GM18520 (cell line): ENCODE data around the gene ADIPOR1.

Source experiments
- ATAC-seq: cut with Tn5 transposase; IDR thresholded peaks from one replicate; pipeline ENCODE4 v1.9.1; 2021; ENCODE audit not compliant: unreplicated experiment

ADIPOR1 gene

DNA sequence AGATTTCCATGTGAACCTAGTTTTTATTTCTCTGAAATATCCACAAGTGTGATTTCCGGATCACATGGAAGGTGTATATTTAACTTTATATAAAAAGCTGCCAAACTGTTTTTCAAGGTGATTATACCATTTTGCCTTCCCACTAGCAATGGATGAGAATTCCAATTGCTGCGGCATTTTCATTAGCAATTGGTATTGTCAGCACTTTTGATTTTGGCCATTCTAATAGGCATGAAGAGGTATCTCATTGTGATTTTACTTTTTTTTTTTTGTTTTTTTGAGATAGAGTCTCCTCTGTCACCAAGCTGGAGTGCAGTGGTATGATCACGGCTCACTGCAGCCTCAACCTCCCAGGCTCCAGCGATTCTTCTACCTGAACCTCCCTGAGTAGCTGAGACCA lies 13.9 kb upstream of the ADIPOR1 start:
- ATAC-seq: no peak

GRCh38 chr1:202968895-202969295 lies 10.8 kb upstream of the ADIPOR1 start:
- peak; percentile 35 for ATAC-seq

GRCh38 chr1:202968351-202968750 lies 10.2 kb upstream of the ADIPOR1 start:
- ATAC-seq: no peak

DNA sequence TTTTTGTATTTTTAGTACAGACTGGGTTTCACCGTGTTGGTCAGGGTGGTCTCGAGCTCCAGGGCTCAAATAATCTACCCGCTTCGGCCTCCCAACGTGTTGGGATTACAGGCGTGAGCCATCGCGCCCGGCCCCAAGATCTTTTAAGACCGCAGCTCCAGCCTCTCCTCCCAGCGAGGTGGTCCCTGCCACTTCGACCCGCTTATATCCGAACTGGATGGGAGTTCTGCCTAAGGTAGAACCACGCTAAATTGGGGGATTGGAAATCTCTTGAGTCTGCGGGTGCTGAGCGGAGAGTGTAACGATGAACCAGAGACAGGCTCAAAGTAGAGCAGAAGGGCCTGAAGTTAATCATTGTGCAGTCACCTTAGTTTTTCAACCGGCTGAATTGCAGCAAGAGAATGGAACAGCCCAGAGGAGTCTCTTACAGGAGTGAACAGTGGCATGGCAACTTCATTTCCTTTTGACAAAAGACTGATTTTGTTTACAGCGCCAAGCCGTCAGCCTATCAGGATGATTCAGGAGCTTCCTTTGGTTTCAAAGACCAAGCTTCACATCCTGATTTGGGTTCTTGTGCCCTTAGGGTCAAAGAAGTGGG lies 9.7 kb upstream of the ADIPOR1 start:
- no peak for ATAC-seq

- no peak for ATAC-seq
Observed at GRCh38 chr1:202966006-202966898, 8.1 kb upstream of the ADIPOR1 start.

GRCh38 chr1:202965422-202965821 lies 7.3 kb upstream of the ADIPOR1 start:
- ATAC-seq: no peak

DNA sequence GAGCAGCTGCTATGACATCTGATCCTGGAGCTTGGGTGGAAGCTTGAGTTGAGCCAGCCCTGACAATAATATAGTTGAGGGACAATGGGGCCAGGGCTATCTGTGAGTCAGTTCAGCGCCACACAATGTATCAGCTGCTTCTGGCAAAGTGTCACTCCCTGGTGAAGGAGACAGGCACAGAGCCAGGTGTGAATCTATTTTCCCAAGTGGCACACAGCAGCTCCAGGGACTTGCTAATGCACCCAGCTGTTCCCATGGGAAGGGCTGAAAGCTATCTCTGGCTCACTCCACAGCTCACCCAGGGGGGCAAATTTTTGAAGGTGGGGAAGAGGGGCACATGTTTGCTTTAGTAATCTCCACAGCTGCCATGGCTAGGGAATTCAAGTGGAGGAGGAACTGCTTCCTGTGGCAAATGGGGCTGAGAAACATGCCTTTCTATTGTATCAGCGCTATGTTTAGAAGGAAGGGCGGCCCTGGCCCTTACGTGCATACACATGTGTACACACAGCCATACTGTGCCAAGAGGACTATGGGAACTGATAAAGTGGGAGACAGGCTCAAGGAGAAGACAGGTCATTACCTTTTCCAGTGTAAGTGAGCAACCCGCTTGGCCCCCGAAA lies 6.8 kb upstream of the ADIPOR1 start:
- no peak for ATAC-seq

- ATAC-seq: no peak
Observed at GRCh38 chr1:202961220-202961880, 3.2 kb upstream of the ADIPOR1 start.

GRCh38 chr1:202959276-202959620 lies 1.1 kb upstream of the ADIPOR1 start:
- ATAC-seq: no peak

- ATAC-seq: no peak
Observed at GRCh38 chr1:202958544-202959275, 598 bp upstream of the ADIPOR1 start.

DNA sequence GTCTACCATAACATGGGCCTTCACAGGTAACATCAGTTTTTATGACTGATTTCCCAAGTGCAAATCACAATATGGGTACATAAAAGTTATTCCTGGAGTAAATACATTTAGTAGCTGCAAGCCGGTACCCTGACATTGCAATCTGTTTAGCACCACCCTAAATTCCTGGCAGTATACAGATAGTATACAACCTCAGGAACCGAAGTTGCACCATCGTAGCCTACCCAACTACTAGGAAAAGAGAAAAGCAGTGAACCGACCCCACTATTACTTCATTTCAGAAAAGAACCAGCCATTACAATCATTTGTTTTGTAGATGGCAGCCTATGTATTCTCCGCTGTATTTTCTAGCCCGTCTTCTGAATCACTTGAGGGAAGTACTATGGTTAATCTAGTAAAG lies 1.1 kb downstream of the ADIPOR1 start:
- ATAC-seq: no peak

GRCh38 chr1:202954057-202954745 lies 3.9 kb downstream of the ADIPOR1 start:
- no peak for ATAC-seq

- ATAC-seq: no peak
Observed at GRCh38 chr1:202953392-202953791, 4.7 kb downstream of the ADIPOR1 start.

DNA sequence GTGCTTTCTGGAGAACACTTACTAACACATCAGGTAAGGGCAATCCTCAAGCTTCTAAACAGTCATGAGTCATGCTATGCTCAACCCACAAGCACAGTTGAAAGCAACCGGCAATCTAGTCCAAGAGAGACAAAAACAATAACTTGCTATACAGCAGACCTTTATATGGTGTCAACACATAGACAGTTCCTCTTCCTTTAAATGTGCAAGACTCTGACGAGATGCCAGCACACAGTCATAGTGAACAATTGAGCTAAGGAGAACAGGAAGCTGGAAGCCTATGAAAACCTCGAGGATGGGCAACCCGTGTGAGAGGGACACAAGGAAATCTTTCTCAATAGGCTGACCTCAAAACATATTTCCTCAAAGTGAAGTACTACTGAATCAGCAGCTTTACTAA lies 5.3 kb downstream of the ADIPOR1 start:
- ATAC-seq: no peak

- no peak for ATAC-seq
Observed at GRCh38 chr1:202952099-202952498, 6.0 kb downstream of the ADIPOR1 start.

DNA sequence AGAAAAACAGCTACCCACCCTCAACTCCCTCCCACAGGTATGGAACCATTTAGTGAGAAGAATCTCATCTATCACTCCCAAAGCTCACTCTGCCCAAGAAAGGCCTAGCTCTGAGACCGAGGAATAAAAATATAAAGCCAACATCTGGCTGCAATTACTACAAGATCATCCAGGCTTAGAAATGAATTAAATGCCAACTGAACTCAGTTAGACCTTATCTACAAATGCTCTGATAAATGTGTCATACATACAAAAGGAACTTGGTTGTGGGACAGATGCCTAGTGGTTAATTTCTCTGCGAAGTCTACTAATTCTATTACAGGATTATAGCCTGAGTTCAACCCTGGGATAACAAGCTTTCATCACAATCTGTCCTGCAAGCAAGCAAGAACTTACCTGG lies 6.7 kb downstream of the ADIPOR1 start:
- no peak for ATAC-seq

- ATAC-seq: no peak
Observed at GRCh38 chr1:202945483-202945882, 12.6 kb downstream of the ADIPOR1 start.

GRCh38 chr1:202944438-202944921 lies 13.6 kb downstream of the ADIPOR1 start:
- ATAC-seq: no peak

- ATAC-seq: no peak
Observed at GRCh38 chr1:202942426-202942825, 15.7 kb downstream of the ADIPOR1 start.

GRCh38 chr1:202941372-202941771 lies 16.7 kb downstream of the ADIPOR1 start:
- ATAC-seq: no peak
